NOMO-1 treated with dmso at 0.1 percent for 144 hours (cell line): Measurements from ENCODE around the gene VGF.
"Not testable (repeated sequence)": the region's sequence is repeated elsewhere in the genome, so short reads cannot be mapped to it uniquely, and the experiment has no call there.

Experiments used
- DNase-seq: peaks from one replicate; lab custom pipeline; 2025; ENCODE audit not compliant: unreplicated experiment; lab: John Stamatoyannopoulos, UW

Gene VGF

DNA sequence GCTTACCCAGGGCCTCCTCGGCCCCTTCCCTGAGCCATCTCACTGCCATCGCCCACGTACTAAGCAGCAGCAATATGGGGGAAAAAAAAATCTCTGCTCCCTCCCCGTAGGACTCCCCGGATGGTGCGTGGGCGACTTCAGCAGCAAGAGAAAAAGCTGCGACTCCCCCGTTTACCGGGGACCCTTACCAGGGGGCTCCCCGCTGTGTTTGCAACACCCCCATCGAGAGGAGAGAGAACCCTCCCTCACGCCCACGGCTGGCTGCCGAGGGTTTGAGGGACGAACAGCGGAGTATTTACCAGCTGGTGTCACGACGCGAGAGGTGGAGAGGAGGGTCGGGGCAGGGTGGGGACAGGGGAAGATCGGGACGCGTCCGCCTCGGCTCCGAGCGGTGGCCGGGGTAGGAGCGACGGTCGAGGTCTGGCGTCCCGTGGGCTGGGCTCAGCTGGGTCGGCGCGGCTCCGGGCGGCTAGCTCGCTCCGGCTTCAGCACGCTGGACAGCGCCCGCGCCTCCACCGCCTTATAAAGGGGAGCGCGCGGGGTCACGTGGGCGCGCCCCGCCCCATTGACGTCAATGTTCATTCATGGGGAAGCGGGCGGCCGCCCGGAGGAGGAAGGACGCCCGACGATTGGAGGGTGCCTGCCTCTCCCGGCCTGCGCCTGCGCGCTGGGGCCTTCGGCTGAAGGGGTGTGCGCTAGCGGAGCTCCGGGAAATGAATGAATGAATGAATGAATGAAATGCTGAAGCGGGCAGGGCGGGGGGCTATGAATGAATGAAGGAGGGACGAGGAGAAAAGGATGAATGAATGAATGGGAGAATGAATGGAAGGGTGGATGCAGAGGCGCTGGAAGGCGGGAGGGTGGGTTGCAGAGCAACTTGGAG, at the start of gene VGF:
Gene VGF (minus strand): TSS at position 495 of the 883 bp plus-strand sequence. CDS start 726 bp downstream, outside the sequence.
- peak; percentile 97 for DNase-seq

DNA sequence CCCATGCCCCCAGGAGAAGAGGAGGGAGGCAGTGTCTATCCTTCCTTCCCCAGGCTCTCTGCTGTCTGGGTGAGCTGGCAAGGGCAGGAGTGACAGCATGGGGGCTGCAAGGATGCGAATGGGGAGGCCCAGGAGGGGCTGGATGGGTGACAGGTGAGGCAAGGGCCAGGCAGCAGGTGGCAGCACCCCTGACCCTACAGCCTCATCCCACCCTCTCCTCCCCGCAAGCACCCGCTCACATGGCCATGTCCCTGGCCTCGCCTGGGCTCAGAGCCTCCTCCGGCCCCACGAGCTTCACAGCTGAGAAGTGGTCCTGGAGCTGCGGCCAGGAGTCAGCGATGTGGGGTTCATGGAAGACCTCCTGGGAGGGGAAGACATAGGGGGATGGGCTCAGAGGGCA, 46.6 kb upstream of the VGF start:
- no peak for DNase-seq

DNA sequence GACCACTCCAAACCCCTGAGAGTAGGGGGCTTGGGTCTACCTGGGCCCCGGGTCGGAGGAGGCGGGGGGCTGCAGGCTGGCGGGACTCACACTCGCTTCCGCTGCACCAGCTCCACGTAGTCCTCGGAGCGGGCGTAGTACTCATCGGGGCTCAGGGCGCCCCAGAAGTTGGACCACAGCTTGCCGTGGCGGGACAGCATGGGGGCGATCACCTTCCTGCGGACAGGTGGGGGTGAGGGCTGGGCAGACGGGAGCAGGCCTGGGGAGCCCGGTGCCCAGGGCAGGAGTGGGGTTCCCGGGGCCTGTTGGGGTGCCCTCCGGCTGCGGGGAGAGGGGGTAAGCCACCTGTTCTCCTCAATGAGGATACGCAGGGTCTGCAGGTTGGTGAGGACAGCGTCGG, 46.1 kb upstream of the VGF start:
- DNase-seq, result no peak

DNA sequence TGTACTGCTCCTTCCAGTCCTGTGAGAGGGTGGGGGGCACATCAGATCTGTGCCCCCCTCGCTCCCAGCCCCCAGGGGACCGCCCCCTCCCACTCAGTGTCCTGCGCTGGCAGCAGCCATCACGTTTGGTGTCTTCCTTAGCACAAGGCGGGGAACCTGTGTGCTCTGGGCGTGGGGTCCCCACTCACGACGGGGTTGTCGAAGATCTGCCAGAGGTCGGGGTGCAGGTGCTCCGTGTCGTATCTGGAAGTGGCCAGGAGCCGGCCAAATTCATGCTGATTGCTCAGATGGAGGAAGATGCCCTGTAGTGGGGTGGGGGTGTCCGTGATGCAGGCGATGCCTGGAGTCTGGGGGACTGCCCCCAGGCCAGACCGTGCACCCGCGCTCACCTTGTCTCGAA, 44.8 kb upstream of the VGF start:
- no peak for DNase-seq

DNA sequence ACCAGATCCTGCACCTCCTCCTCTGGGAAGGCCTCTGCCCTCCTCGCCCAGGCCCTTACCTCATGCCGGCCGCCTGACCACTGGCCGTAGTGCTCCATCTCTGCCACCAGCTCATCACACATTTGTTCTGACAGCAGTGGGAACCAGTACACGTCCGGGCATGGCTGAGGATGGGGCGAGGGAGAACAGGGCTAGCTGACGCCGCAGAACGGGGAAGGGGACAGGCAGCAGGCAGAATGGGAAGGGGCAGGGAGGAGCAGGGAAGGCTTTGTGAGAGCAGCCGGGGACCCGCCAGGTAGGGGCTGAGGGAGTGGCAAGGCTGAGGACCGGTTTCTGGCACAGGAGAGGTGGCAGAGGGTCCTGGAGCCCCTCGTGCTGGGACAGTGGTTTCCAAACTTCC, 43.4 kb upstream of the VGF start:
- DNase-seq, result no peak

DNA sequence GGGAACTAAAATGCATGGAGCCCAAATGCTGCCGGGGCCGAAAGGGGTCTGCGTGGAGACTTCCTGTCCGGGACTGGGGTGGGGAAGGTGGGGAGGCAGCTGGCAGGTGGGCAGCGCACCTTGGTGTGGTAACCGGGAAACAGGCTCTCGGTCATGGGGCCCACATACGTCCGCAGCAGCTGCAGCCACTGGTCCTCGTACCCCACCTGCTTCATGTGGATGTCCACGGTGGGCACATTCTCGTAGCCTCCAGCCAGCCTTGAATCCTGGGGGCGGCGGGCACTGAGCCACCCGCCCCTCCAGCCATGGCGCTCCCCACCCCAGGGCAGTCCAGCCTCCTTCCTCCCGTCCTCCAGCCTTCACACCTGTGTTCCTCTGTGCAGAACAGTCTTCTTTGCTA, 42.1 kb upstream of the VGF start:
- no peak for DNase-seq

DNA sequence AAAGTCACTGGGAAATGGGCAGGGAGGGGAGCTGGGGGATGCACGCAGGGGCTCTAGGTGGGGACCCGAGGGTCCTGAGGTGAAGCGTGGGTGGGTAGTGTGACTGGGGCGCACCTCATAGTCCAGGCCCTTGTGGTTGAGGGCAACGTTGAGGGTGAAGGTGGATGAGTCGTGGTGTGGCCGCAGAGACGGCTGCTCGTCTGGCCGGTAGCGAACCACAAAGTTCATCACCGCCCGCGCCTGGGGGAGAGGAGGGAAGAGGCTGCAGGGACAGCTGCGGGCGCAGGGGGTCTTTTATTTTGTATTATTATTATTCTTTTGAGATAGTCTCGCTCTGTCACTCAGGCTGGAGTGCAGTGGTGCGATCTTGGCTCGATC, 41.3 kb upstream of the VGF start:
- no peak for DNase-seq

DNA sequence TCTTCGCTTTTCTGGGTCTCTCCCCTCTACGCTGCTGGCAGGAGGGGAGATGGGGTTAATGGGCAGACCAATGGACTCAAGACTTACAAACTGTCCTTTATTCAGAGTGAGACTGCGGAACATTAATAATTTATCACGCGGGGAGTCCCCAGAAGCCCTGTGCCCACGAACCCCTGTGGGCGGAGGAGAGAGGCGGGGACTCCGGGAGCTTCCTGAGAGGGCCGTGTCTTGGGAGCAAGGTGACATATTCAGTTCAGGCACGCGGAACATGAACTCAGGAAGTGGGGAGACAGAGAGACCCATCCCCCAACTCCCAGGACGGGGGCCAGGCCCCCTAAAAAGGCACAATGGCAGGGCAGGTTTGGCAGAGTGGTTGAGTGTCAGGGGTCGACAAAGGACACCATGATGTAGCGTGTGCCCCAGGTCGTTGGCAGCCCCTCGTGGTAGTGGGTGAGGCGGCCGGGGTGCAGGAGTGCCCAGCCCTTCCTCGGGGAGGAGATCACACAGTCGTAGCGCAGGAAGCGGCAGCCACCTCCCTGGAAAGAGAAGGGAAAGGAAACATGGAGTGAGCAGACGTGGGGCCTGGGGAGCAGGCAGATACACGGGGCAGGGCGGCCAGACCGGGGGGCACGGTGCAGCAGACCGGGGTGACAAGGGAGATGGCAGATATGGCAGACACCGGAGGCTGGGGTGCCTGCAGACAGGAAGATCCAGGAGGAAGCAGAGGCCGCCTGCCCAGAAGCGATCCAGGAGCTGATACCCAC, 40.7 kb upstream of the VGF start:
- no peak for DNase-seq

DNA sequence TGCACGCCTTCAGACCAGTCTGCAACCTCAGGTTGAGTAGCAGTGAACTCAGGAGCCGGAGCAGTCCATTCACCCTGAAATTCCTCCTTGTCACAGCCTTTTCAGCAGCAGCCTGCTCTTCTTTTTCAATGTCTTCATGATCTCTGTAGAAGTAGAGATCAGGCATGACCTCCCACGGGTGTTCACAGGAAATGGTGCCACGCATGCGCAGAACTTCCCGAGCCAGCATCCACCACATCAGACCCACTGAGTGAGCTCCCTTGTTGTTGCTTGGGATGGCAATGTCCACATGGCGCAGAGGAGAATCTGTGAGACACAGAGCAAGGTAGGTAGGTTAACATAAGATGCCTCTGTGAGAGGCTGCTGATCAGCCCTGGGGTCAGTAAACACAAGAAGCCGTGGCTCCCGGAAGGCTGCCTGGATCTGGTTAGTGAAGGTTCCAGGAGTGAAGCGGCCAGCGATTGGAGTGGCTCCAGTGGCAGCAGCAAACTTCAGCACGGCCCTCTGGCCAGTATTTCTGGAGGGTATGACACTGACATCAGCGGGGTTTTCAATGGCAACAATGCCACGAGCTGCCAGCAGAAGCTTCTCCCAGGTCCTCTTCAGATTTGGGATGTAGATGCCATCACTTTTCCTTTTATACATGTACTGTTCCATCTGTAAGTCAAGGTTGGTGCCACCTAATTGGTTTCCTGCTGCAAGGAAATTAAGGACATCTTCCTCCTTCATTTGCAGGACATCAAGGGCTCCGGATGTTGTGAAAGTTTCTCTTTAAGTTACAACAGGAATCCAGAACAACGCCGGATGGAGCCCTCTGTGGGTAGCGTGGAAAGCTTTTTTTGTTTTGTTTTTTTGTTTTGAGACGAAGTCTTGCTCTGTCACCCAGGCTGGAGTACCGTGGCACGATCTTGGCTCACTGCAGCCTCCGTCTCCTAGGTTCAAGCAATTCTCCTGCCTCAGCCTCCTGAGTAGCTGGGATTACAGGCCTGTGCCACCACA, 38.7 kb upstream of the VGF start:
- peak; percentile 59 for DNase-seq

DNA sequence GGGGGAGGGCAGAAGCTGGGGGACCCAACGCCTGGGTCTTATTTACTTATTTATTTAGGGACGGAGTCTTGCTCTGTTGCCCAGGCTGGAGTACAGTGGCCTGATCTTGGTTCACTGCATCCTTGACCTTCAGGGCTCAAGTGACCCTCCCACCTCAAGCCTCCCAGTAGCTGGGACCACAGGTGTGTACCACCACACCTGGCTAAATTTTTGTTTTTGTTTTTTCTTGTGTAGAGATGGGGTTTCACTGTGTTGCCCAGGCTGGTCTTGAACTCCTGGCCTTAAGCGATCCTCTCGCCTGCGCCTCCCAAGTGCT, 37.2 kb upstream of the VGF start:
- DNase-seq, result no peak

DNA sequence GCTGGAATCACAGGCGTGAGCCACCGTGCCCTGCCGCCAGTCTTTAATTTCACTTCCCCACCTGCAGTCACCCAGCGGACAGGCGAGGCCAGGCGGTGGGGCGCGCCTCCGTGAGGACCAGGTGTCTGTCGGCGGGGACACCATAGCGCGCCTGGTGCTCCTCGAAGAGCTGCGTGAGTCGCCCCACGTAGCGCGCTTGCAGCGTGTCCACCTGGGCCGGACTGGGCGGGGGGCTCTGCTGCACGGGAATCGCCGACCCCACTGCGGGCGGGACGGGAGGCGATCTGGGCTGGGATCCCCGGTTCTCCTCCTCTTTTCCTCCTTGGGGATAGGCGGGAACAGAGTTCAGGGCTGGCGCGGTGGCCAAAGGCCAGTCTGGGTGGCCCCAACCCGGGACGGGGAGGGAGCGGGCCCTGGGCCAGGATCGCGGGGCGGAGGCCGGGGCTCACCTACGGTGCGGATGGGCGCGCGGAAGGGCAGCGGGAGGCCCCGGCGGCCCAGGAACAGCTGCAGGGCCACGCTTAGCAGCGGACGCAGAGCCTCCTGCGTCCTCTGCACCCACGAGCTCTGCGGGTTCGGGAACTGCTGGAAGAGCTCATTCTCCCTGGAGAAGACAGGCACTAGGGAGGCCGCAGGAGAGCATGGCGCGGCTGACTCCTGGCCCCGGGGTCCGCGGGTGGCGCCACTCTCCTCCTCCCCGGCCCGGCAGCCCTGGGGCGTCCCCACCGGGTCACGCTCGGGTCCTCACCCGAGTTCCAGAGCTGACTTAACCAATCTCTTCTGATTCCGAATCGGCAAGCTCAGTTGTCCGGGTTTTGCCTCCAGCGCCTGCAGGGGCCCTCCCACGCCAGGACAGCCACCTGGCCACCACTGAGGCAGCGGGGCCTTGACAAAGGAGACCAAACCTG, 36.6 kb upstream of the VGF start:
- no peak for DNase-seq

DNA sequence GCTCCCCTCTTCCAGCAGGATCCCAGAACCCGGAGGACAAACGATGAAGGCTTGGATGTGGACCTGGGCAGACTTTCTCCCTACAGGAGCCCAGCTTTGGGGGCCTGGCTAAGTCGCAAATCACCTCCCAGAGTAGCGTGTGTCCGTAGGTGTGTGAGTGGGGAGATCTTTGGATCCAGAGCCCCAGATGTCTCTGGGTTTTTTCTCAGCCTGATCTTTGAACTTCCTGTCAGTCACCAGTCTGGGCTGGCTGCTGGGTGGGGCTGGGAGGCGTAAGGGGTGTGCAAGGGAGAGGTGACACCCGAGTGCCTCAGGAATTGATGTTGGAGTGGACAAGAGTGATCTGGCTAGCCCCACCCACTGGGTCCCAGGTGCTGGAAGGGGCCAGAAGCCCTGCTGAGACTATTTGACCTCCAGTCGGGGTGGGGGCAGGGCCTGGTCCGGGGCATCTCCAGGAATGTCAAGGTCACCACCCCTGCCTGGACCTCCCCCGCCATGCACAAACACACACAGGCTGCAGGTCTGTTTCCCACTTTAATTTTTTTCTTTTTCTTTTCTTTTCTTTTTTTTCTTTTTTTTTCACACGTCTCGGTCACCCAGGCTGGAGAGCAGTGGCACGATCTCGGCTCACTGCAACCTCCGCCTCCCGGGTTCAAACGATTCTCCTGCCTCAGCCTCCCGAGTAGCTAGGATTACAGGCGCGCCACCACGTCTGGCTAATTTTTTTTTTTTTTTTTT, 35.7 kb upstream of the VGF start, which contains the start of gene MOGAT3:
Gene MOGAT3 (minus strand): TSS at position 175 of the 738 bp plus-strand sequence. CDS start 182 bp downstream, outside the sequence.
- DNase-seq, result no peak

DNA sequence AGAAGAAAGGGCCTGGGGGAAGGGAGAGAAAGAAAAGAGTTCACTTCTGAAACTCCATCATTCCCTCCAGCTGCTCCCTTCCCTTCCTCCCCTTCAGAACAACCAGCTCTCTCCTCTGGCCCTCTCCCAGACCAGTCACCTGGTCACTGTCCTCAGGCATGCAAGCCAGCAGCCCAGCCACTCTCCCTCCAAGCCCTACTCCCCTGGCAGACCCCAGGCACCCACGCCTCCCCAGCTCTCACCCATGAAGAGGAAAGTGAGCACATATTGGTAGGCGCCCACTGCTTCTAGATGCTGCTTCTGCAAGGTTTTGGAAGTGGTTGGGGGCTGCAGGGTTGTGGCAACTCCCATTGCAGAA, 35.1 kb upstream of the VGF start:
- no peak for DNase-seq

DNA sequence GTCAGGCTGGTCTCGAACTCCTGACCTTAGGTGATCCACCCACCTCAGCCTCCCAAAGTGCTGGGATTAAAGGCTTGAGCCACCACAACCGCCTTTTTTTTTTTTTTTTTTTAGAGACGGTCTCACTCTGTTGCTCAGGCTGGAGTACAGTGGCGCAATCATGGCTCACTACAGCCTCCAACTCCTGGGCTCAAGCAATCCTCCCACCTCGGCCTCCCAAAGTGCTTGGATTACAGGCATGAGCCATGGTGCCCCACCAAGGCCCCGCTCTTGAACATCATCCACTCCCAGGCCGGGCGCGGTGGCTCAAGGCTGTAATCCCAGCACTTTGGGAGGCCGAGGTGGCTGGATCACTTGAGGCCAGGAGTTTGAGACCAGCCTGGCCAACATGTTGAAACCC, 34.2 kb upstream of the VGF start:
- DNase-seq, result not testable (repeated sequence)

DNA sequence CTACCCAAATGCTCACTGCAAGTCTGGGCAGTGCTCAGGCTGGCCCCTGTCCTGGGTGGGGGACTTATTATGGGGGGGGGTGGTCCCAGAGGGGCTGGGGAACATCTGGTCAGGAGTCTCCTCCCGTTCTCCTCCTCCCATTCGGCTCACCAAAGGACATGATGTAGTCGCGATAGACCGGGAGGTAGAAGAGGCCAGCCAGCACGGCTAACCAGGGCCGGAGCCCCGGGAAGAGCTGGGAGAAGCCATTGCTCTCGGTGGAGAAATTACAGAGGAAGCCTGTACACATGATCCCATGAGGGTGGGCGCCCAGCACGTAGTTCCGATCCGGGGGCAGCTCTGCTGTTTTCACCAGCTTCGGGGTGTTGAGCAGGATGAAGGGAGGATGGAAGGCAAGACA, 33.1 kb upstream of the VGF start:
- DNase-seq, result no peak

DNA sequence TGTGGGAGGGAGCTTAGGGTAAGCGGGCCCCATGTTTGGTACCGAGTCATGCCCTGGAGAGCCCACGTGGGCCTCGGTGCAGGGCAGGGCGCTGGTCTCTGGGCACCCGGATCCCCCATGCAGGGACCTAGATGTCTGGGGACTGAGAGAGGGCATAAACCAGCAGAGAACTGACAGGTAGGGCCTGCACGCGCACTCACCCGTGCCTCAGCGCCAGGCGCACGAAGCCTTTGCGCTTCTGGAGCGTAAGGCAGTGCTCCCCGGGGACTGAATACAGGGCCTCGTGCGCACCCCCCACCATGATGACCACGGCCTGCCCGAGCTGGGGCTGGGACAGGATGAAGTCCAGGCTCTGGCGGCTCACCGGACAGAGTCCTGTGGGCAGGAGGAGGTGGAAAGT, 32.6 kb upstream of the VGF start:
- no peak for DNase-seq

DNA sequence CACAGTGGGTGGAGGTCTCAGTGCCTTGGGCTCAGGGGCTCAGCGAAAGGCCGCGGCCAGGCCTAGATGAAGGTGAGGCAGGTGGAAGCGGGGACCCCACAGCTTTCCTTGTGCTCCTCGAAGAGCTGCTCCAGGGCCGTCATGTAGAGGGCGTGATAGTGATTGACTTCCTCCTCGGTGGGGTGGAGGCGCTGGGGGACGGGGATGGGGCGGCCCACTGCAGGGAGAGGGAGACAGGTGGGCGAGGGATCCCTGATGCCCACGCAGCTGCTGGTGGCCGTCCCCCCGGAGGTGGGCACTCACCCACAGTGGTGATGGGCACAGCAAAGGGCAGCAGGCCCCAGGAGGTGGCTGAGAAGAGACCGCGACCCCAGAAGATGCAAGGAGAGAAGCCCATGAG, 30.5 kb upstream of the VGF start:
- DNase-seq, result no peak

DNA sequence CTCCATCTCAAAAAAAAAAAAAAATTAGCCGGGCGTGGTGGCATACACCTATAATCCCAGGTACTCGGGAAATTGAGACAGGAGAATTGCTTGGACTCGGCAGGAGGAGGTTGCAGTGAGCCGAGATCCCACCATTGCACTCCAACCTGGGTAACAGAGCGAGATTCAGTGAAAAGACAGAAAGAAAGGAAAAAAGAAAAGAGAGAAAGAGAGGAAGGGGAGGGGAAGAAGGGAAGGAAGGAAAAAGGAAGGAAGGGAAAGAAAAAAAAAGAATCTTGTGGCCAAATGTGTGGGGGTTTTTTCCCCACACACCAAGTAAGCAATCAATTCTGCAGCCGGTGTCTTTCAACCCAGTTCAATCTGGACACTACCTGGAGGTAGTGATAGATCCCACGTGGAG, 23.7 kb upstream of the VGF start:
- no peak for DNase-seq

DNA sequence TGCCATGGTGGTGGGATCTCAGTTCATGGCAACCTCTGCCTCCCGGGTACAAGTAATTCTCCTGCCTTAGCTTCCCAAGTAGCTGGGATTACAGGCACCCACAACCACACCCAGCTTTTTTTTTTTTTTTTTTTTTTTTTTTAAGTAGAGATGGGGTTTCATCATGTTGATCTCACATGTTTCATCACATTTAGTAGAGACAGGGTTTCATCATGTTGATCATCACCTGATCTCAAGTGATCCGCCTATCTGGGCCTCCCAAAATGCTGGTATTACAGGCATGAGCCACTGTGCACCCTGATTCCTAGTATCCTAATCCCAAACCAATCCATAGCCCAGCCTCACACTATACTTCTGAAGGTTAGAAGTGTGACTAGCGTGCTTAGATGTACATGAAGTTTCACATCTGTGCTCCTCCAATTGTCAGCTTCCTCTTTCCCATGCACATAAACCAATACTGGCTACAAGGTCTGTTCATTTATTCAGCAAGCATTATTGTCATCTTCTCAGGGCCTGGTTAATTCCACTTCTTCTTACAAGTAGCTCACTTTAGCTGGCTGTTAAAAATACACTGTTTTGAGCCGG, 21.6 kb upstream of the VGF start:
- DNase-seq, result peak; percentile 89
